B cell (primary cell): ENCODE data around the gene MBNL2.

ENCODE experiments used
- CTCF ChIP-seq: fragments of 200-600 bp; IDR thresholded peaks from one replicate; pipeline ENCODE4 v1.8.0; 2022; ENCODE audit warnings: antibody characterized with exemption, mild to moderate bottlenecking
- EZH2 ChIP-seq: IDR thresholded peaks from 2 replicates; pipeline ENCODE4 v1.6.1; 2012; ENCODE audit warnings: borderline replicate concordance, low read depth, mild to moderate bottlenecking, moderate library complexity, low read length; ENCODE audit not compliant: insufficient read depth, poor library complexity, severe bottlenecking

- TF ChIP-seq CTCF, result no peak
- TF ChIP-seq EZH2, result no peak
Measured at GRCh38 chr13:97360610-97361009, 138.5 kb downstream of the MBNL2 start.
